ENCODE results near the gene ACAD10. TPM values are rescaled to one million over a fixed set of nuclear protein-coding genes. Genes with fewer than 3 reads are reported as not detected.
"Not testable (repeated sequence)": the region's sequence is repeated elsewhere in the genome, so short reads cannot be mapped to it uniquely, and the experiment has no call there.

ACAD10 gene
- total and polyA plus RNA-seq, 7 donors, result 5.8 to 31.0 (median 12.8) TPM

DNA sequence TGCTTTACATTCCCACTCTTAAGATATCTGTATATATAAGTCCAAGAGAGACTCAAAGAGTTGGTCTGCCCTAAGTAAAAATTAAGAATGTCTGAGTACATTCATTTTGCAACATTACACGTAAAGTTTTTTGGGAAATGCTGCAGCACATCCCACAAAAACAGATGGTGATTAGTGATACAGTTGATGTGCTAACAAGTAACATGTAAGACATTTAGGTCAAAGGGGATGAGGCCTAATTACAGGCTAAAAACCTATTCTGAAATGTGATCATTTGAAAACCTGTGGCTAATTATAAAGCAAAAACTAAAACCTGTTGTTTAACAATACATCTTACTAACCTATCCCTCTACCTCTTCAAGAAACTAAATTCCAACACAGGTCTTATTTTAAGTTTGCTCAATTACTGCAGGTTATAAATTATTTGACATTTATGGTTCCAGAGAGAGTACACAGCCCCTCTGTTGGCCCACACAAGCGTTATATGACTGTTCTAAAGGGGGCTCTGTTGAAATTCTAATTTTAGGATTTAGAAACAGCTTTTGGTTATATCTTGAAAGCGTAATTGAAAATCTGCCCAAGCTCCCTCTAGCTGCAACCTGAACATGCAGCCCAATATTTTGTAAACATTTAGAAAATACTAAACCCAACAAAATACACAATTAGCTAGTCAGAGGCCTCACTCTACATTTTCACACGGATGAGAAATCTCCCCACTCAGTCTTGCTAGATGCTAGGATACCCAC, 43.0 kb upstream of the ACAD10 start:
- peaks cover 0 to 21% (median 19%) of the 10 kb centered on the region in 4 donors for H3K4me1 ChIP-seq
- no peak for DNase-seq
- peak overlapping the region; percentile 8 to 70 (median 60) for H3K27ac ChIP-seq
- H3K4me3 ChIP-seq, result no peak overlapping the region
- WGBS, 2 donors, result 70 to 78% methylated on average over 4 of the region's 4 CpGs
- intact Hi-C loops (cut with DNase I), result no loop called here
- no peaks in the 10 kb centered on the region for H3K27me3 ChIP-seq
- H3K9me3 ChIP-seq, result no peaks in the 10 kb centered on the region
- peaks cover 0 to 54% (median 32%) of the 10 kb centered on the region in 4 donors for H3K36me3 ChIP-seq
- no peak for TF ChIP-seq EP300 (IDR thresholded peaks at IDR 0.05)
- no peak for TF ChIP-seq POLR2A (IDR thresholded peaks at IDR 0.05)
- TF ChIP-seq, protein P1, sequence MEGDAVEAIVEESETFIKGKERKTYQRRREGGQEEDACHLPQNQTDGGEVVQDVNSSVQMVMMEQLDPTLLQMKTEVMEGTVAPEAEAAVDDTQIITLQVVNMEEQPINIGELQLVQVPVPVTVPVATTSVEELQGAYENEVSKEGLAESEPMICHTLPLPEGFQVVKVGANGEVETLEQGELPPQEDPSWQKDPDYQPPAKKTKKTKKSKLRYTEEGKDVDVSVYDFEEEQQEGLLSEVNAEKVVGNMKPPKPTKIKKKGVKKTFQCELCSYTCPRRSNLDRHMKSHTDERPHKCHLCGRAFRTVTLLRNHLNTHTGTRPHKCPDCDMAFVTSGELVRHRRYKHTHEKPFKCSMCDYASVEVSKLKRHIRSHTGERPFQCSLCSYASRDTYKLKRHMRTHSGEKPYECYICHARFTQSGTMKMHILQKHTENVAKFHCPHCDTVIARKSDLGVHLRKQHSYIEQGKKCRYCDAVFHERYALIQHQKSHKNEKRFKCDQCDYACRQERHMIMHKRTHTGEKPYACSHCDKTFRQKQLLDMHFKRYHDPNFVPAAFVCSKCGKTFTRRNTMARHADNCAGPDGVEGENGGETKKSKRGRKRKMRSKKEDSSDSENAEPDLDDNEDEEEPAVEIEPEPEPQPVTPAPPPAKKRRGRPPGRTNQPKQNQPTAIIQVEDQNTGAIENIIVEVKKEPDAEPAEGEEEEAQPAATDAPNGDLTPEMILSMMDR (IDR thresholded peaks at IDR 0.05), result no peak
- TF ChIP-seq POLR2AphosphoS5 (IDR thresholded peaks at IDR 0.05), result no peak

DNA sequence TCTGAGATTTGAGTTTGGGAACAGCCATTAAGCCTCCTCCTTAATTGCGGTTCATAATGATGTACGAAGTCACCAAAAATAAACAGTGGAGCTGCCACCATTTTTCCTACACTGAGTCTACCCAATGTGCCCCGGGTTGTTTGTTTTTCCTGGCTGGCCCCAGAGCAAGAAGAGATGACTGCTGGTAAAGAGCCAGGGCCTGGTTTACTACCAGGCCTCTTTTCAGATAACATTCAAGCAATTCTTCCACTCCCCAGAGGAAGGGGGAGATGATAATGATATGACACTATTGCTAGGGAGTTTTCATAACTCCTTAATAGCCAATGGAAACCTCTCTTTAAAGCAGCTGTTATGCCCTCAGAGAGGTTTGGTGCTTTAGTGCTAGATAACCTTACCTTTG, 42.4 kb upstream of the ACAD10 start:
- 16 to 62% methylated on average over 3 of the region's 3 CpGs for WGBS, 2 donors
- intact Hi-C loops (cut with DNase I), result no loop called here
- Histone ChIP-seq H3K27ac (peak overlapping the region; percentile 8 to 70 (median 60)), H3K36me3 (peaks cover 0 to 60% (median 35%) of the 10 kb centered on the region in 4 donors), H3K27me3 (no peaks in the 10 kb centered on the region), H3K4me1 (peaks cover 0 to 21% (median 19%) of the 10 kb centered on the region in 4 donors), H3K9me3 (no peaks in the 10 kb centered on the region), H3K4me3 (no peak overlapping the region)
- TF ChIP-seq EP300 (IDR thresholded peaks at IDR 0.05) (no peak), POLR2A (IDR thresholded peaks at IDR 0.05) (no peak), POLR2AphosphoS5 (IDR thresholded peaks at IDR 0.05) (no peak)
- TF ChIP-seq, protein P1 (IDR thresholded peaks at IDR 0.05), result no peak
- DNase-seq, result no peak

DNA sequence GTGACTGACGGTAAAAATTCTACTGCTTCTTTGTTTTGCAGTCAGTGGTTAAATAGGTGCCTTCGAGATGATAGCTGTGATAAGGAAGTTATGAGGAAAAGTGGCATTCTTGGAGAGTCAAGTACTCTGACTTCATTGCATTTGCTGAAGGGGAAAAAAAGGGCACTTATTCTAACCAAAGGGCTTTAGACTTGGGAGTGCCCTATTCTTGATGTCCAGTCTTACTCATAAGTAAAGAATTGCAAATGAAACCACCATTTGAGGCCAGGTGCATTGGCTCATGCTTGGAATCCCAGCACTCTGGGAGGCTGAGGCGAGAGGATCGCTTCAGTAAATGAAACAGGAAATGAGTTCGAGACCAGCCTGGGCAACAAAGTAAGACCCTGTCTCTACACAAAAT, 40.4 kb upstream of the ACAD10 start:
- peaks cover 0 to 79% (median 50%) of the 10 kb centered on the region in 4 donors for H3K36me3 ChIP-seq

DNA sequence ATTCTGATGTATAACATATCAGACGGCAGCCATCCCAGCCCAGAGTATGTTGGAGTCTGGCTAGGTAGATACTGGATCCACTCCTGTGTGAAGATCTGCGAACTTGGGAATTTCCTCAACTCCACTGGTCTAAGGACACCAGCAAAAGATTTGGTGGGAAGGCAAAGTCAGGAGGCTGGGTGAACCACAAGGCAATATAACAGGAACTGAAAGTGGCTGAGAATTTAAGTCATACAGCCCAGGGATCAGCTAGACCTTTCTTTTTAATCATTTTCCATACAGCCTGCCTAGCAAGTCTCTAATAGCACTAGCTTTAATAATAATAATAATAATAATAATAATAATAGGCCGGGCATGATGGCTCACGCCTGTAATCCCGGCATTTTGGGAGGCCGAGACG, 34.9 kb upstream of the ACAD10 start:
- TF ChIP-seq POLR2AphosphoS5 (IDR thresholded peaks at IDR 0.05) (no peak), EP300 (IDR thresholded peaks at IDR 0.05) (no peak), POLR2A (IDR thresholded peaks at IDR 0.05) (no peak)
- TF ChIP-seq, protein P1 (IDR thresholded peaks at IDR 0.05), result no peak
- Histone ChIP-seq H3K4me1 (no peaks in the 10 kb centered on the region), H3K27ac (no peak overlapping the region), H3K4me3 (no peak overlapping the region), H3K9me3 (no peaks in the 10 kb centered on the region), H3K36me3 (peaks cover 6 to 98% (median 65%) of the 10 kb centered on the region in 4 donors), H3K27me3 (no peaks in the 10 kb centered on the region)
- WGBS, 2 donors, result 92 to 93% methylated on average over 7 of the region's 7 CpGs
- no peak for DNase-seq
- intact Hi-C loops (cut with DNase I), result no loop called here

More for the DNA sequence above, 40.4 kb upstream of the ACAD10 start:
- no peak overlapping the region for H3K27ac ChIP-seq
- no peaks in the 10 kb centered on the region for H3K9me3 ChIP-seq
- intact Hi-C loops (cut with DNase I), result no loop called here
- TF ChIP-seq POLR2AphosphoS5 (IDR thresholded peaks at IDR 0.05) (no peak), POLR2A (IDR thresholded peaks at IDR 0.05) (no peak), EP300 (IDR thresholded peaks at IDR 0.05) (no peak)
- TF ChIP-seq, protein P1 (IDR thresholded peaks at IDR 0.05), result no peak
- H3K4me1 ChIP-seq, result peaks cover 0 to 21% (median 19%) of the 10 kb centered on the region in 4 donors
- no peak for DNase-seq
- no peak overlapping the region for H3K4me3 ChIP-seq
- 69 to 84% methylated on average over 5 of the region's 5 CpGs for WGBS, 2 donors
- no peaks in the 10 kb centered on the region for H3K27me3 ChIP-seq

DNA sequence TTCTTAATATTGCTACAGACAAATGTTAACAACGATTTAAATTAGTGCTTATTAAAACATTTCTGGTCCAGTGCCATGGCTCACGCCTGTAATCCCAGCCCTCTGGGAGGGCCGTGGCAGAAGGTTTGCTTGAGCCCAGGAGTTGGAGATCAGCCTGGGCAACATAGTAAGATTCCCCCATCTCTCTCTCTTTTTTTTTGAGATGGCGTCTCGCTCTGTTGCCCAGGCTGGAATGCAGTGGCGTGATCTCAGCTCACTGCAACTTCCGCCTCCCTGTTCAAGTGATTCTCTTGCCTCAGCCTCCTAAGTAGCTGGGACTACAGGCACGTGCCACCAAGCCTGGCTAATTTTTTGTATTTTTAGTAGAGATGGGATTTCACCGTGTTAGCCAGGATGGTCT, 33.3 kb upstream of the ACAD10 start:
- H3K9me3 ChIP-seq; H3K27ac ChIP-seq; intact Hi-C loops (cut with DNase I); H3K4me1 ChIP-seq; H3K4me3 ChIP-seq; DNase-seq; H3K27me3 ChIP-seq: not testable (repeated sequence)
- H3K36me3 ChIP-seq, result peaks cover 6 to 98% (median 64%) of the 10 kb centered on the region in 4 donors
- 95 to 96% methylated on average over 9 of the region's 9 CpGs for WGBS, 2 donors
